ENCODE measurements around the gene SPAM1.

SPAM1 gene

GRCh38 chr7:123888192-123888591 is 36.8 kb upstream of the SPAM1 start:
- TF ChIP-seq TAF1 (IDR thresholded peaks at IDR 0.05; ENCODE audit: low read depth), result no peak
- TF ChIP-seq, protein P1, sequence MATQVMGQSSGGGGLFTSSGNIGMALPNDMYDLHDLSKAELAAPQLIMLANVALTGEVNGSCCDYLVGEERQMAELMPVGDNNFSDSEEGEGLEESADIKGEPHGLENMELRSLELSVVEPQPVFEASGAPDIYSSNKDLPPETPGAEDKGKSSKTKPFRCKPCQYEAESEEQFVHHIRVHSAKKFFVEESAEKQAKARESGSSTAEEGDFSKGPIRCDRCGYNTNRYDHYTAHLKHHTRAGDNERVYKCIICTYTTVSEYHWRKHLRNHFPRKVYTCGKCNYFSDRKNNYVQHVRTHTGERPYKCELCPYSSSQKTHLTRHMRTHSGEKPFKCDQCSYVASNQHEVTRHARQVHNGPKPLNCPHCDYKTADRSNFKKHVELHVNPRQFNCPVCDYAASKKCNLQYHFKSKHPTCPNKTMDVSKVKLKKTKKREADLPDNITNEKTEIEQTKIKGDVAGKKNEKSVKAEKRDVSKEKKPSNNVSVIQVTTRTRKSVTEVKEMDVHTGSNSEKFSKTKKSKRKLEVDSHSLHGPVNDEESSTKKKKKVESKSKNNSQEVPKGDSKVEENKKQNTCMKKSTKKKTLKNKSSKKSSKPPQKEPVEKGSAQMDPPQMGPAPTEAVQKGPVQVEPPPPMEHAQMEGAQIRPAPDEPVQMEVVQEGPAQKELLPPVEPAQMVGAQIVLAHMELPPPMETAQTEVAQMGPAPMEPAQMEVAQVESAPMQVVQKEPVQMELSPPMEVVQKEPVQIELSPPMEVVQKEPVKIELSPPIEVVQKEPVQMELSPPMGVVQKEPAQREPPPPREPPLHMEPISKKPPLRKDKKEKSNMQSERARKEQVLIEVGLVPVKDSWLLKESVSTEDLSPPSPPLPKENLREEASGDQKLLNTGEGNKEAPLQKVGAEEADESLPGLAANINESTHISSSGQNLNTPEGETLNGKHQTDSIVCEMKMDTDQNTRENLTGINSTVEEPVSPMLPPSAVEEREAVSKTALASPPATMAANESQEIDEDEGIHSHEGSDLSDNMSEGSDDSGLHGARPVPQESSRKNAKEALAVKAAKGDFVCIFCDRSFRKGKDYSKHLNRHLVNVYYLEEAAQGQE (IDR thresholded peaks at IDR 0.05; ENCODE audit: low read depth), result no peak
- TF ChIP-seq TEAD4 (IDR thresholded peaks at IDR 0.05), result no peak
- TF ChIP-seq CEBPB (IDR thresholded peaks at IDR 0.05), result no peak
- TF ChIP-seq, protein P2, sequence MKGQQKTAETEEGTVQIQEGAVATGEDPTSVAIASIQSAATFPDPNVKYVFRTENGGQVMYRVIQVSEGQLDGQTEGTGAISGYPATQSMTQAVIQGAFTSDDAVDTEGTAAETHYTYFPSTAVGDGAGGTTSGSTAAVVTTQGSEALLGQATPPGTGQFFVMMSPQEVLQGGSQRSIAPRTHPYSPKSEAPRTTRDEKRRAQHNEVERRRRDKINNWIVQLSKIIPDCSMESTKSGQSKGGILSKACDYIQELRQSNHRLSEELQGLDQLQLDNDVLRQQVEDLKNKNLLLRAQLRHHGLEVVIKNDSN (IDR thresholded peaks at IDR 0.05), result no peak
- no peak for TF ChIP-seq EGR1 (IDR thresholded peaks at IDR 0.05)
- TF ChIP-seq YY1 (IDR thresholded peaks at IDR 0.05; ENCODE audit: low read depth), result no peak

DNA sequence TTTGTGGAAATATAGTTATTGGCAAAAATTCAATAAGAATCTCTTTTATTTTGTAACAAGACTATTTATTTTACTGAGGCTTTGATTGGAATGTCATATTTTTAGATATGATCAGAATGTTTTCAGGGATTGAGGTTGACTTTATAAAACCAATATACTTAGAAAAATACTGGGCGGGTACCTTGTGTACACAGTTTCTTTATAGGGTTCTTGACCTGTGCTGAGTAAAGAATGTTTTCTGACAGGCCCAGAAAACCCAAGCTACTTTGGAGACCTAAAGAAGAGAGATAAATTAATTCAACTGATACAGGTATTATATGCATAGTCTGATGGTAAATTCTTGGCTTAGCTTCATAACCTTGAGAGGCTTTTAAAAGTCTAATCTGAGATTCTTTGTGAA is 23.9 kb upstream of the SPAM1 start:
- TF ChIP-seq FOXM1 (IDR thresholded peaks at IDR 0.05; ENCODE audit: borderline replicate concordance, low read depth) (no peak), TCF12 (IDR thresholded peaks at IDR 0.05; ENCODE audit: low read depth) (no peak), EP300 (IDR thresholded peaks at IDR 0.05; ENCODE audit: borderline replicate concordance) (no peak), YY1 (IDR thresholded peaks at IDR 0.05; ENCODE audit: low read depth) (no peak), RAD21 (IDR thresholded peaks at IDR 0.05; ENCODE audit: low read depth) (no peak), CEBPB (IDR thresholded peaks at IDR 0.05) (no peak), ZBTB7A (IDR thresholded peaks at IDR 0.05; ENCODE audit: low read depth) (no peak), TAF1 (IDR thresholded peaks at IDR 0.05; ENCODE audit: low read depth) (no peak), NFIC (IDR thresholded peaks at IDR 0.05) (no peak), CREB1 (IDR thresholded peaks at IDR 0.05; ENCODE audit: low read depth) (no peak), TEAD4 (IDR thresholded peaks at IDR 0.05) (no peak)
- TF ChIP-seq, protein P3, sequence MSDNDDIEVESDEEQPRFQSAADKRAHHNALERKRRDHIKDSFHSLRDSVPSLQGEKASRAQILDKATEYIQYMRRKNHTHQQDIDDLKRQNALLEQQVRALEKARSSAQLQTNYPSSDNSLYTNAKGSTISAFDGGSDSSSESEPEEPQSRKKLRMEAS (IDR thresholded peaks at IDR 0.05), result no peak
- TF ChIP-seq, protein P1 (IDR thresholded peaks at IDR 0.05; ENCODE audit: low read depth), result no peak
- TF ChIP-seq, protein P2 (IDR thresholded peaks at IDR 0.05), result no peak

GRCh38 chr7:123905714-123906113 is 19.3 kb upstream of the SPAM1 start:
- TF ChIP-seq RAD21 (IDR thresholded peaks at IDR 0.05; ENCODE audit: low read depth), result no peak
- no peak for TF ChIP-seq EP300 (IDR thresholded peaks at IDR 0.05; ENCODE audit: borderline replicate concordance)
- TF ChIP-seq, protein P3 (IDR thresholded peaks at IDR 0.05), result no peak
- no peak for TF ChIP-seq NFIC (IDR thresholded peaks at IDR 0.05)
- no peak for TF ChIP-seq CEBPB (IDR thresholded peaks at IDR 0.05)
- no peak for TF ChIP-seq TAF1 (IDR thresholded peaks at IDR 0.05; ENCODE audit: low read depth)
- TF ChIP-seq, protein P1 (IDR thresholded peaks at IDR 0.05; ENCODE audit: low read depth), result no peak
- no peak for TF ChIP-seq EGR1 (IDR thresholded peaks at IDR 0.05)
- no peak for TF ChIP-seq TCF12 (IDR thresholded peaks at IDR 0.05; ENCODE audit: low read depth)
- no peak for TF ChIP-seq YY1 (IDR thresholded peaks at IDR 0.05; ENCODE audit: low read depth)
- TF ChIP-seq ZBTB7A (IDR thresholded peaks at IDR 0.05; ENCODE audit: low read depth), result no peak
- no peak for TF ChIP-seq FOXM1 (IDR thresholded peaks at IDR 0.05; ENCODE audit: borderline replicate concordance, low read depth)
- TF ChIP-seq CREB1 (IDR thresholded peaks at IDR 0.05; ENCODE audit: low read depth), result no peak
- TF ChIP-seq TEAD4 (IDR thresholded peaks at IDR 0.05), result no peak
- TF ChIP-seq, protein P2 (IDR thresholded peaks at IDR 0.05), result no peak

DNA sequence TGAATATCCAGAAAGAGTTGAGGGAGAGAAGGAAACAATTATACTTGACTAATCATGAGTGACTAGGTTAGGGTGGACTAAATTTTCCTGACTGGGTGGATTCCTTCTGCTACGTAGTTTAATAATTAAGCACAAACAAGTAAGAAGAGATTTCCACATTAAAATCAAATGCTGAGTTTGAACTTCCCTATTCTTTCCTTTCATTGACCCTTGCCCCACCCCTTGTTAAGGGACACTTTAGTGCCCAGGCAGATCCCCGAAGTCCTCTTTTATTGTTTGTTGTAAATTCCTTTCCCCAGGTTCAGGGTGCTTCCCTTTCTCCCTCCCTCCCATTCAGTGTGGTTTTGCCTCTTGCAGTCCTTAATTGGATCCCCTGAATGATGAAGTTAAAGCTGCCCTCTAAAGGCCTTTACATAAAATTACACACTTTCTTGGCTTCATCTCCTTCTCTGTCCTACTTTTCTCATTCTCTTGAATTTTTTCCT is 8.8 kb upstream of the SPAM1 start:
- TF ChIP-seq, protein P1 (IDR thresholded peaks at IDR 0.05; ENCODE audit: low read depth), result no peak
- TF ChIP-seq, protein P3 (IDR thresholded peaks at IDR 0.05), result no peak
- TF ChIP-seq RAD21 (IDR thresholded peaks at IDR 0.05; ENCODE audit: low read depth), result peak; percentile 62

Data from Ishikawa (cell line).